IgD-negative memory B cell (primary cell): Measurements from ENCODE around the gene LIMCH1. TPM values are rescaled to one million over a fixed set of nuclear protein-coding genes. Genes with fewer than 3 reads are reported as not detected.
"Not testable (repeated sequence)": the region's sequence is repeated elsewhere in the genome, so short reads cannot be mapped to it uniquely, and the experiment has no call there.

ENCODE experiments used
- H3K27ac Mint-ChIP-seq, 3 donors: one replicate each; pipeline ENCODE4 v1.8.0; 2020 to 2022; ENCODE audit warnings: mild to moderate bottlenecking in 3 of 3, mixed read lengths in 3 of 3, moderate library complexity in 1 of 3
- H3K27me3 Mint-ChIP-seq: one replicate; pipeline ENCODE4 v1.8.0; 2021; ENCODE audit warnings: mixed read lengths
- H3K36me3 Mint-ChIP-seq: one replicate; pipeline ENCODE4 v1.8.0; 2020; ENCODE audit warnings: mild to moderate bottlenecking, mixed read lengths
- H3K4me1 Mint-ChIP-seq, 3 donors: one replicate each; pipeline ENCODE4 v1.8.0; 2020 to 2022; ENCODE audit warnings: mixed read lengths in 3 of 3, mild to moderate bottlenecking in 1 of 3
- H3K4me3 Mint-ChIP-seq, 4 donors: one replicate each; pipeline ENCODE4 v1.8.0; 2020 to 2022; ENCODE audit warnings: mild to moderate bottlenecking in 4 of 4, mixed read lengths in 4 of 4, moderate library complexity in 3 of 4
- H3K9me3 Mint-ChIP-seq, 3 donors: one replicate each; pipeline ENCODE4 v1.8.0; 2020 to 2021; ENCODE audit warnings: mixed read lengths in 3 of 3, mild to moderate bottlenecking in 1 of 3
- polyA plus RNA-seq: library from polyadenylated mRNA; unstranded; fragments of 300-500 nt; fragmentation: Illumina TruSeq; gene quantifications from one replicate; pipeline ENCODE4 v1.2.3, GENCODE V29; 2021

Gene LIMCH1
- polyA plus RNA-seq, 1 donor from 2014 or later = not detected

- Mint-ChIP-seq H3K27ac (no peak overlapping the region), H3K4me3 (no peak overlapping the region), H3K27me3 (peaks cover 4% of the 10 kb centered on the region), H3K36me3 (no peaks in the 10 kb centered on the region), H3K9me3 (peaks cover 0 to 1% (median 0%) of the 10 kb centered on the region in 3 donors), H3K4me1 (no peaks in the 10 kb centered on the region)
These were observed 164.8 kb downstream of the LIMCH1 start for GRCh38 chr4:41702770-41703169.

DNA sequence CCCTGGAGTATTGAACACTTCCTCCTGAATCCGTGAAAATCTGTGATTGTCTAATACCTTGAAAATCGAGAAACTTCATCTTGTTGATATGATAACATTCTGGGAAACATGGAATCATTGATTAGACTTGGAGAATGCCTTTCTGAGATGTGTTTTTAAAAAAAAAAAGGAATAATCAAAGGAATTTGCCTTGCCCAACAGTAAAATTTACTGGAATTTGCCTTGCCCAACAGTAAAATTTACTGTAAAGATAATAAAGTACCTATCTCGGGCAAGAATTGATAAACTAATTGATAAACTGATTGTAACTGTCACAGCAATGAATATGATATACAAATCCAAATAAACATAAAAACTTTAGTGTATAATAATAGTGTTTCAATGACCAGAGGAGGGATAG lies 165.8 kb downstream of the LIMCH1 start:
- no peak overlapping the region for H3K4me3 Mint-ChIP-seq
- H3K9me3 Mint-ChIP-seq = peaks cover 0 to 2% (median 0%) of the 10 kb centered on the region in 3 donors
- no peak overlapping the region for H3K27ac Mint-ChIP-seq
- peaks cover 4% of the 10 kb centered on the region for H3K27me3 Mint-ChIP-seq
- no peaks in the 10 kb centered on the region for H3K36me3 Mint-ChIP-seq
- H3K4me1 Mint-ChIP-seq = no peaks in the 10 kb centered on the region

- Mint-ChIP-seq H3K27me3 (no peaks in the 10 kb centered on the region), H3K4me3 (no peak overlapping the region)
These were observed 172.0 kb downstream of the LIMCH1 start for GRCh38 chr4:41709844-41710481.

GRCh38 chr4:41711654-41712053 lies 173.7 kb downstream of the LIMCH1 start:
- H3K36me3 Mint-ChIP-seq, H3K4me1 Mint-ChIP-seq, H3K27ac Mint-ChIP-seq, H3K27me3 Mint-ChIP-seq, H3K4me3 Mint-ChIP-seq, H3K9me3 Mint-ChIP-seq: not testable (repeated sequence)

More at GRCh38 chr4:41709844-41710481, 172.0 kb downstream of the LIMCH1 start:
- H3K27ac Mint-ChIP-seq = no peak overlapping the region
- H3K9me3 Mint-ChIP-seq = peaks cover 0 to 4% (median 2%) of the 10 kb centered on the region in 3 donors
- H3K4me1 Mint-ChIP-seq = no peaks in the 10 kb centered on the region
- no peaks in the 10 kb centered on the region for H3K36me3 Mint-ChIP-seq

- H3K27ac Mint-ChIP-seq = no peak overlapping the region
- no peaks in the 10 kb centered on the region for H3K36me3 Mint-ChIP-seq
- H3K4me3 Mint-ChIP-seq = no peak overlapping the region
- H3K9me3 Mint-ChIP-seq = peaks cover 0 to 4% (median 2%) of the 10 kb centered on the region in 3 donors
- H3K4me1 Mint-ChIP-seq = no peaks in the 10 kb centered on the region
- peaks cover 2% of the 10 kb centered on the region for H3K27me3 Mint-ChIP-seq
These were observed 174.5 kb downstream of the LIMCH1 start for GRCh38 chr4:41712425-41712824.

- Mint-ChIP-seq H3K9me3 (peaks cover 0 to 4% (median under 1%) of the 10 kb centered on the region in 3 donors), H3K27ac (no peak overlapping the region)
These were observed 175.8 kb downstream of the LIMCH1 start for GRCh38 chr4:41713768-41714167.

GRCh38 chr4:41714364-41715000 lies 176.5 kb downstream of the LIMCH1 start:
- Mint-ChIP-seq H3K27ac (no peak overlapping the region), H3K9me3 (peaks cover 0 to 4% (median 0%) of the 10 kb centered on the region in 3 donors), H3K4me3 (no peak overlapping the region), H3K36me3 (no peaks in the 10 kb centered on the region), H3K4me1 (no peaks in the 10 kb centered on the region), H3K27me3 (peaks cover 4% of the 10 kb centered on the region)

More at GRCh38 chr4:41713768-41714167, 175.8 kb downstream of the LIMCH1 start:
- Mint-ChIP-seq H3K4me1 (no peaks in the 10 kb centered on the region), H3K27me3 (peaks cover 2% of the 10 kb centered on the region), H3K4me3 (no peak overlapping the region), H3K36me3 (no peaks in the 10 kb centered on the region)

DNA sequence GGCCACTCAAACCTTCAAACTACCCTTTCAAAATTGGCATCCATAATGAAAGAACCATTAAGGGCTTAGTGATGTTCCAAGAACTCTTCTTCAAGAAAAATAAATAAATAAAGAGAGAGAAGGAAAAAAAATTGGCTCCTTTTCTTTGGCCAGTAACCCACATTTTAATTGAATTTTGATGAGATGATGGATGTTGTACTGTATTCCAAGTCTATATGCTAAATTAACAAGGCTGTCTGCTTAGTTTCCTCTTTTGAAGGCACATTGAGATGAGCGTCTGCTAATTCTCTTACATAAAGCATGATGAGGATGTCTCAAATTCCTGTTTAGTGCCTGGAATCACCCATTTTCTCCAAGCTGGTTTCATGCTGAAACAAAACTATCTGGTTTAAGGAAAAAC lies 177.2 kb downstream of the LIMCH1 start:
- H3K27me3 Mint-ChIP-seq = peaks cover 5% of the 10 kb centered on the region
- peaks cover 0 to 4% (median 0%) of the 10 kb centered on the region in 3 donors for H3K9me3 Mint-ChIP-seq
- no peak overlapping the region for H3K4me3 Mint-ChIP-seq
- H3K36me3 Mint-ChIP-seq = no peaks in the 10 kb centered on the region
- no peak overlapping the region for H3K27ac Mint-ChIP-seq
- no peaks in the 10 kb centered on the region for H3K4me1 Mint-ChIP-seq

DNA sequence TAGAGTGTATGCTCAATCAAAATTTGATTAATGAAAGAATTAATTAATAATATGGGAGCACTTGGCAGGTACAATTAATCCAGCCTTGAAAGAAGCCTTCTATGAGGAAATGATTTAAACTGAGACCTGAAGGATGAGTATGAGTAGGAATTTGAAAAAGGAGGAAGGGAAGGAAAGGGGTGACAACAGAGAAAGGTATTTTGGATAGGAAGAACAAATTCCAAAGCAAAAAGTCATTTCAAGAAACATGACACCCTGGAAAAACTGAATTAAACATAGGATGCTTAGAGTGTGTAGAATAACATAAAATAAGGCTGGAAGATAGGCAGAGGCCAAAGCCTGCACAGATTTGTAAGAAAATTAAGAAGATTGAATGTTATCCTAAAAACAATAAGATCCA lies 180.9 kb downstream of the LIMCH1 start:
- Mint-ChIP-seq H3K4me3 (no peak overlapping the region), H3K9me3 (no peaks in the 10 kb centered on the region), H3K36me3 (no peaks in the 10 kb centered on the region), H3K27me3 (peaks cover 6% of the 10 kb centered on the region), H3K4me1 (no peaks in the 10 kb centered on the region), H3K27ac (no peak overlapping the region)

DNA sequence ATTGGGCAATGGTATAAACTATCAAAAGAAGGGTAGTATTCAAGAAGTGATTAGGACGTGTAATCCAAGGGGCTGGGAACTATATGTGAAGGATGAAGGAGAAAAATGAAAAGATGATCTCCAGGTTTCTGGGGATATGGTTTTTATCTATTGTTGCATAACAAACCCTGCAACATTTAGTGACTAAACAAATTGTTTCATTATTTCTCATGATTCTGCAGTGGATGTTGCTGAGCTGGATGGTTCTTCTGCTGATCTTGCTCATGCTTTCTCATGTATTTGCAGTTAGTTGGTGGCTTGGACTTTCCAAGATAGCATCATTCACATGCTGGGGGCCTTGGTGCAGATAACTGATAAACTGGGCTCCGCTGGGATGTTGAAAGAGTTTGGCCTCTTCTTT lies 181.5 kb downstream of the LIMCH1 start:
- Mint-ChIP-seq H3K36me3 (no peaks in the 10 kb centered on the region), H3K4me3 (no peak overlapping the region), H3K27ac (no peak overlapping the region), H3K4me1 (no peaks in the 10 kb centered on the region), H3K9me3 (no peaks in the 10 kb centered on the region), H3K27me3 (peaks cover 6% of the 10 kb centered on the region)

DNA sequence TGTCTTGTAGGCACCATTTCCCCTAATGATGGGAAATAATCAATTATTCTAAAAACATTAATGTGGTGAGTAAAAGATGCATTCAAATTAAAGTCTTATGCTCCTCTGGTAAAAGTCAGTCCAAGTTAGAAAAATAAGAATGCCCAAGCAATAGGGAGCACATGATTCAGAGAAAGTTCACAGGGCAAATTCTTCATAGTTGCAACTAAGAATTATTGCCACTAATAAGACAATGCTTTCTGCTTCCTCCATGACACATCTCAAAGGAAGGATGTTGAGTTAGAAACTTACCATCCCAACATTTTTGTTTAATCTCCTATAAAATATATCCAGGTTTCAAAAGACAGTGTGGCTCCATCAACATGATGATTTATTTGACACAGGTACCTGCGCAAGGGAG lies 184.2 kb downstream of the LIMCH1 start:
- H3K4me1 Mint-ChIP-seq = no peaks in the 10 kb centered on the region
- H3K9me3 Mint-ChIP-seq = peaks cover 4 to 10% (median 5%) of the 10 kb centered on the region in 3 donors
- no peaks in the 10 kb centered on the region for H3K36me3 Mint-ChIP-seq
- H3K4me3 Mint-ChIP-seq = no peak overlapping the region
- H3K27me3 Mint-ChIP-seq = peaks cover 4% of the 10 kb centered on the region
- no peak overlapping the region for H3K27ac Mint-ChIP-seq

DNA sequence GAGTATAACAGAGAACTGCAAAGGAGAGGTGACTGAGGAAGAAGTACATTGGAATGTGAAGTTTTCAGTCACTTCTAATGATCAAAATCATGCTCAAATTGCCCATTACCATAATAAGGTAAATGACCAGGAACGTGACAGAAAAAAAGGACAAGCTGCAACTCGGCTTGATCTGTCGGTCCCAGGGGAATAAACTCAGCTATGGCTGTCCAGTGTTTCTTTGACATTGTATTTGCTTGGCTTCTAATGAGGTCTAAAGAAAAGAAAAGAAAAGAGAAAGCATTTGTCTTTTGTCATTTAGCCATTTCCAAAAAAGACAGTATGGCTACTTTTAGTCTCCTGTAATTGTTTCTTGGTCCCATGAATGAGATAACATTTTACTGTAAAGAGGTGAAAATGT lies 185.3 kb downstream of the LIMCH1 start:
- H3K9me3 Mint-ChIP-seq = peaks cover 4 to 10% (median 6%) of the 10 kb centered on the region in 3 donors
- no peaks in the 10 kb centered on the region for H3K36me3 Mint-ChIP-seq
- no peaks in the 10 kb centered on the region for H3K4me1 Mint-ChIP-seq
- H3K27ac Mint-ChIP-seq = no peak overlapping the region
- H3K27me3 Mint-ChIP-seq = peaks cover 4% of the 10 kb centered on the region
- H3K4me3 Mint-ChIP-seq = no peak overlapping the region

GRCh38 chr4:41725254-41725653 lies 187.3 kb downstream of the LIMCH1 start:
- Mint-ChIP-seq H3K27me3 (no peaks in the 10 kb centered on the region), H3K4me1 (no peaks in the 10 kb centered on the region), H3K9me3 (peaks cover 6 to 10% (median 6%) of the 10 kb centered on the region in 3 donors), H3K4me3 (no peak overlapping the region), H3K36me3 (no peaks in the 10 kb centered on the region), H3K27ac (no peak overlapping the region)

DNA sequence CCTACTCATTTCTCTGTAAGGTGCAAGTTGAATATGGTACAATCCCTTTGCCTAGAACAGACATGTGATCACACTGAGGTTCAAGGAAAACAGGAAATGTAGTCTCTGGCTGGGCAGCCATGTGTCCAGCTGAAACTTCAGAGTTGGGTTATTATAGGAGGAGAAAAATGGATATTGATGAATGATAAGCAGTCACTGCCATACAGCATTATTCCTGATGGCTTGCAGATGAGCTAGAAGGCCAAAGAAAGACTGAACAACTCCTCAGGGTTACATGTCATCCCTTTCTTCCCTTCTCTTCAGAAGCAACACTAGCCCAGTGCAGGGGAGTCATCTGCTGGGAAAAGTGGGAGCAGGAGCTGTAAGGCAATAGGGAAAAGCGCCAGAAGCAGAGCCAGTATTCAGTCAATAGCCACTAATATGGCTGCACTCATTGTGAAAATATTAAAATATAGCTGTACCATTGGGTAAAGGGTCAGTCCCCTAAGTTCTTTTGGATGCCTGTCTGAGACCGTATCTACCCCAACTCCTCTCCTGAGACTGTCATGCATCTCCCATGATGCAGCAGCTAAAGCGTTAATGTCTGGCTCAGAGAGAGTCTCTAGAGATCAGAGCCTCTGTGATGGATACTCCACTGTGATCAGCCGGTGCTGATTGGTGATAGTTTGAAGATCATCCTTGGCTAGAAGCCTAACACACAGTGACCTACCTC lies 190.1 kb downstream of the LIMCH1 start:
- Mint-ChIP-seq H3K27ac (no peak overlapping the region), H3K9me3 (peaks cover 6 to 10% (median 6%) of the 10 kb centered on the region in 3 donors), H3K36me3 (no peaks in the 10 kb centered on the region), H3K4me3 (no peak overlapping the region), H3K4me1 (no peaks in the 10 kb centered on the region), H3K27me3 (peaks cover 1% of the 10 kb centered on the region)

DNA sequence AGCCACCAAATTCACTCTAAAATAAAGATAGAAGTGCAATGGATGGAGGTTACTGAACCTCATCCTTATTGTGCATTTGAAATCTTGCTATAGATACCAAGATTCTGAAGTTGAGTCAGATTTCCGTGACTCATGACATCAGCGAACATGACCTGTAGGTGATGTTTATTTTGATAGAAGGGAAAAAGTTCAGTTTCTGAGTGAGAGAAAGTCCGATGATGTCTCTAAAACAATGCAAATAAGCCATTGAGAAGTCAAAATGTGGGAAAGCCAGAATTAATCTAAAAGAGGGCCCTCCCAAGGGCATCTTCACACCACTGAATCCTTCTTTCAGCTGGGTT lies 190.6 kb downstream of the LIMCH1 start:
- H3K27ac Mint-ChIP-seq = no peak overlapping the region
- H3K27me3 Mint-ChIP-seq = peaks cover 1% of the 10 kb centered on the region
- no peaks in the 10 kb centered on the region for H3K4me1 Mint-ChIP-seq
- H3K9me3 Mint-ChIP-seq = peaks cover 6 to 10% (median 6%) of the 10 kb centered on the region in 3 donors
- H3K4me3 Mint-ChIP-seq = no peak overlapping the region
- no peaks in the 10 kb centered on the region for H3K36me3 Mint-ChIP-seq
